IPS DF 19.7 (cell line): Measurements from ENCODE around the gene CDH24.
"Not testable (repeated sequence)": the region's sequence is repeated elsewhere in the genome, so short reads cannot be mapped to it uniquely, and the experiment has no call there.

Experiments used
- DNase-seq: peaks from one replicate; pipeline ENCODE4 v3.0.0-alpha.2; 2013; ENCODE audit warnings: low read depth, low spot score

CDH24 gene

GRCh38 chr14:23021434-23021833 lies 35.9 kb downstream of the CDH24 start:
- no peak for DNase-seq

GRCh38 chr14:23020143-23021128 lies 36.9 kb downstream of the CDH24 start:
- DNase-seq, result no peak

GRCh38 chr14:23018107-23018506 lies 39.2 kb downstream of the CDH24 start:
- no peak for DNase-seq

GRCh38 chr14:23017091-23017490 lies 40.2 kb downstream of the CDH24 start:
- DNase-seq, result no peak

- DNase-seq, result no peak
Observed at GRCh38 chr14:23015618-23016017, 41.7 kb downstream of the CDH24 start.

GRCh38 chr14:23013749-23014054 lies 43.6 kb downstream of the CDH24 start:
- DNase-seq, result not testable (repeated sequence)

- no peak for DNase-seq
Observed at GRCh38 chr14:23013054-23013748, 44.1 kb downstream of the CDH24 start.

GRCh38 chr14:23009939-23010726 lies 47.2 kb downstream of the CDH24 start, which contains the start of gene C14orf93:
TSS of gene C14orf93 (minus strand) at chr14:23010143. CDS start at chr14:22999023, 11,120 bp downstream.
- no peak for DNase-seq

GRCh38 chr14:23009483-23009938 lies 47.8 kb downstream of the CDH24 start:
- DNase-seq, result no peak

GRCh38 chr14:23008831-23009230 lies 48.5 kb downstream of the CDH24 start:
- DNase-seq, result no peak

GRCh38 chr14:23006544-23007419 lies 50.5 kb downstream of the CDH24 start:
- DNase-seq, result peak; percentile 93

- DNase-seq, result no peak
Observed at GRCh38 chr14:23006188-23006534, 51.2 kb downstream of the CDH24 start.

- DNase-seq, result no peak
Observed at GRCh38 chr14:23005451-23006187, 51.7 kb downstream of the CDH24 start.

GRCh38 chr14:23004274-23004673 lies 53.0 kb downstream of the CDH24 start:
- not testable (repeated sequence) for DNase-seq

GRCh38 chr14:23002592-23002991 lies 54.7 kb downstream of the CDH24 start:
- no peak for DNase-seq

- no peak for DNase-seq
Observed at GRCh38 chr14:23000860-23001259, 56.5 kb downstream of the CDH24 start.

- no peak for DNase-seq
Observed at GRCh38 chr14:22998329-22999012, 58.8 kb downstream of the CDH24 start.

- no peak for DNase-seq
Observed at GRCh38 chr14:22997676-22998323, 59.5 kb downstream of the CDH24 start.
